GM21723 (cell line): Measurements from ENCODE around the gene GALNT5.
A peak's percentile ranks its signal among the peaks of the same experiment; 100 is the strongest.
"Not testable (repeated sequence)": the region's sequence is repeated elsewhere in the genome, so short reads cannot be mapped to it uniquely, and the experiment has no call there.

ENCODE experiments used
- ATAC-seq: cut with Tn5 transposase; IDR thresholded peaks from one replicate; pipeline ENCODE4 v1.9.1; 2021; ENCODE audit warnings: mild to moderate bottlenecking, moderate library complexity; ENCODE audit not compliant: unreplicated experiment

Gene GALNT5

GRCh38 chr2:157324331-157324843 lies 66.9 kb downstream of the GALNT5 start:
- ATAC-seq: no peak

- no peak for ATAC-seq
Observed at GRCh38 chr2:157325786-157326185, 68.3 kb downstream of the GALNT5 start, which contains the start of gene ERMN. Gene ERMN, minus strand, starts transcription at chr2:157325824. Its CDS starts 182 bp downstream, at chr2:157325642.

- no peak for ATAC-seq
Observed at GRCh38 chr2:157326698-157327097, 69.2 kb downstream of the GALNT5 start.

GRCh38 chr2:157327200-157327599 lies 69.7 kb downstream of the GALNT5 start:
- ATAC-seq: peak; percentile 39

- ATAC-seq: peak; percentile 99
Observed at GRCh38 chr2:157327621-157328500, 70.4 kb downstream of the GALNT5 start.

GRCh38 chr2:157329524-157329923 lies 72.0 kb downstream of the GALNT5 start:
- no peak for ATAC-seq

- ATAC-seq: no peak
Observed at GRCh38 chr2:157333304-157334047, 76.0 kb downstream of the GALNT5 start.

GRCh38 chr2:157334335-157334734 lies 76.8 kb downstream of the GALNT5 start:
- no peak for ATAC-seq

GRCh38 chr2:157334797-157335196 lies 77.3 kb downstream of the GALNT5 start:
- no peak for ATAC-seq

GRCh38 chr2:157336137-157337010 lies 78.9 kb downstream of the GALNT5 start:
- ATAC-seq: peak; percentile 67

- no peak for ATAC-seq
Observed at GRCh38 chr2:157337978-157338377, 80.5 kb downstream of the GALNT5 start.

GRCh38 chr2:157339965-157340655 lies 82.6 kb downstream of the GALNT5 start:
- ATAC-seq: no peak

- not testable (repeated sequence) for ATAC-seq
Observed at GRCh38 chr2:157341381-157341780, 83.9 kb downstream of the GALNT5 start.

GRCh38 chr2:157345647-157346389 lies 88.3 kb downstream of the GALNT5 start:
- ATAC-seq: no peak

- ATAC-seq: no peak
Observed at GRCh38 chr2:157348291-157348921, 90.9 kb downstream of the GALNT5 start.

- ATAC-seq: no peak
Observed at GRCh38 chr2:157349949-157350515, 92.5 kb downstream of the GALNT5 start.

- no peak for ATAC-seq
Observed at GRCh38 chr2:157355618-157356017, 98.1 kb downstream of the GALNT5 start.

- no peak for ATAC-seq
Observed at GRCh38 chr2:157359628-157360027, 102.1 kb downstream of the GALNT5 start.

- ATAC-seq: no peak
Observed at GRCh38 chr2:157361526-157361925, 104.0 kb downstream of the GALNT5 start.
